SK-N-SH (cell line): ENCODE results near the gene SCARB1. TPM values are rescaled to one million over a fixed set of nuclear protein-coding genes. Genes with fewer than 3 reads are reported as not detected.

Source experiments
- CTCF ChIA-PET: fragments of 300-600, 350-600 bp; formaldehyde crosslinking; extraction: SDS; loops from one replicate; lab custom pipeline; 2021; lab: Yijun Ruan, JAX
- POLR2A ChIA-PET: fragments of 350-600 bp; sonication (Branson Sonifier 250); formaldehyde crosslinking; extraction: SDS; loops from one replicate; lab custom pipeline; 2020; ENCODE audit warnings: antibody characterized with exemption, inconsistent platforms; lab: Yijun Ruan, JAX
- DNase-seq: peaks from one replicate; pipeline ENCODE4 v3.0.0; 2012
- H2AFZ ChIP-seq: fragments of 200-600 bp; sonication (generic); 2 replicates; pipeline ENCODE4 v1.8.1; 2016; ENCODE audit warnings: antibody characterized with exemption, mild to moderate bottlenecking, low read depth
- H3F3A ChIP-seq: fragments of 200-600 bp; sonication (generic); replicated peaks from 2 replicates; pipeline ENCODE3; 2016; ENCODE audit warnings: antibody characterized with exemption, mild to moderate bottlenecking; ENCODE audit not compliant: insufficient read depth
- H3K27ac ChIP-seq, 2 experiments: fragments of 200-500 bp in 1 of 2; fragments of 200-600 bp in 1 of 2; sonication (Bioruptor generic) in 1 of 2; sonication (generic), shearing (Covaris generic) in 1 of 2; 2 replicates each; pipeline versions ENCODE4 v1.5.1 to v1.6.1; 2014 to 2016; ENCODE audit warnings: low read depth in 2 of 2, inconsistent platforms in 1 of 2, low read length in 1 of 2, mild to moderate bottlenecking in 1 of 2, mixed read lengths in 1 of 2
- H3K27me3 ChIP-seq: fragments of 200-600 bp; sonication (generic), shearing (Covaris generic); 2 replicates; pipeline ENCODE4 v1.6.1; 2016; ENCODE audit warnings: mixed run types; ENCODE audit not compliant: insufficient read depth
- H3K36me3 ChIP-seq, 2 experiments: fragments of 200-500 bp in 1 of 2; fragments of 200-600 bp in 1 of 2; sonication (Bioruptor generic) in 1 of 2; sonication (generic) in 1 of 2; replicated peaks in 1 of 2; 2 replicates each; pipeline versions ENCODE3 to v1.5.1; 2014 to 2016; ENCODE audit warnings: low read length in 1 of 2, mild to moderate bottlenecking in 1 of 2; ENCODE audit not compliant: insufficient read depth in 2 of 2, control insufficient read depth in 1 of 2
- H3K4me1 ChIP-seq, 2 experiments: fragments of 200-500 bp in 1 of 2; fragments of 200-600 bp in 1 of 2; sonication (Bioruptor generic) in 1 of 2; sonication (generic), shearing (Covaris generic) in 1 of 2; 2 replicates each; pipeline versions ENCODE4 v1.5.1 to v1.6.1; 2014 to 2016; ENCODE audit warnings: low read depth in 1 of 2, low read length in 1 of 2, mixed run types in 1 of 2; ENCODE audit not compliant: insufficient read depth in 2 of 2, control insufficient read depth in 1 of 2
- H3K4me2 ChIP-seq: fragments of 200-600 bp; sonication (generic), shearing (Covaris generic); 2 replicates; pipeline ENCODE4 v1.6.1; 2017; ENCODE audit warnings: mixed run types
- H3K4me3 ChIP-seq, 2 experiments: fragments of 200-500 bp in 1 of 2; fragments of 200-600 bp in 1 of 2; sonication (Bioruptor generic) in 1 of 2; sonication (generic), shearing (Covaris generic) in 1 of 2; 2 replicates each; pipeline versions ENCODE4 v1.5.1 to v1.8.1; 2014 to 2016; ENCODE audit warnings: low read depth in 2 of 2, inconsistent platforms in 1 of 2, low read length in 1 of 2, mild to moderate bottlenecking in 1 of 2, mixed read lengths in 1 of 2, moderate library complexity in 1 of 2
- H3K79me2 ChIP-seq: fragments of 200-600 bp; sonication (generic); 2 replicates; pipeline ENCODE4 v1.8.1; 2017; ENCODE audit warnings: mild to moderate bottlenecking; ENCODE audit not compliant: insufficient read depth
- H3K9ac ChIP-seq: fragments of 200-600 bp; sonication (generic); 2 replicates; pipeline ENCODE4 v1.6.1; 2017; ENCODE audit warnings: mixed run types
- H3K9me2 ChIP-seq: fragments of 200-600 bp; sonication (generic); 2 replicates; pipeline ENCODE4 v1.6.1; 2017; ENCODE audit warnings: mixed run types
- H3K9me3 ChIP-seq: fragments of 200-600 bp; sonication (generic); 2 replicates; pipeline ENCODE4 v1.6.1; 2017; ENCODE audit warnings: mixed run types, mild to moderate bottlenecking, moderate library complexity
- H4K20me1 ChIP-seq: fragments of 200-600 bp; sonication (generic); 2 replicates; pipeline ENCODE4 v1.6.1; 2017; ENCODE audit warnings: mild to moderate bottlenecking, mixed run types; ENCODE audit not compliant: insufficient read depth
- ELF1 ChIP-seq: IDR thresholded peaks from 2 replicates; pipeline ENCODE4 v1.4.0; 2012
- FOXJ3 ChIP-seq: sonication (generic); formaldehyde crosslinking; IDR thresholded peaks from 2 replicates; pipeline ENCODE4 v1.5.1; 2020; ENCODE audit warnings: mild to moderate bottlenecking, missing genetic modification reagents
- JUND ChIP-seq: IDR thresholded peaks from 2 replicates; pipeline ENCODE4 v1.4.0; 2012
- MAX ChIP-seq: IDR thresholded peaks from 2 replicates; pipeline ENCODE4 v1.4.0; 2012; ENCODE audit warnings: low read depth
- MEF2A ChIP-seq: IDR thresholded peaks from 2 replicates; pipeline ENCODE4 v1.4.0; 2012; ENCODE audit warnings: low read depth, borderline replicate concordance
- NFIC ChIP-seq: IDR thresholded peaks from 2 replicates; pipeline ENCODE4 v1.4.0; 2012; ENCODE audit warnings: borderline replicate concordance
- RAD21 ChIP-seq: IDR thresholded peaks from 2 replicates; pipeline ENCODE4 v1.6.1; 2012; ENCODE audit warnings: mild to moderate bottlenecking, low read length
- REST ChIP-seq: IDR thresholded peaks from 2 replicates; pipeline ENCODE4 v1.6.1; 2012; ENCODE audit warnings: mild to moderate bottlenecking, low read depth, low read length, moderate library complexity
- RXRA ChIP-seq: IDR thresholded peaks from 2 replicates; pipeline ENCODE4 v1.4.0; 2012; ENCODE audit warnings: low read depth, mild to moderate bottlenecking, borderline replicate concordance
- SMC3 ChIP-seq: IDR thresholded peaks from 2 replicates; pipeline ENCODE4 v1.6.1; 2012; ENCODE audit warnings: low read depth, low read length, improper control_type of control experiment
- WGBS: methylation state at CpG from one replicate; pipeline ENCODE4 v1.1.6; 2017; ENCODE audit warnings: low lambda C conversion rate; 5-methylcytosine and 5-hydroxymethylcytosine counted together
- polyA plus RNA-seq, 3 experiments: library from polyadenylated mRNA; depleted of rRNA; stranded (reverse); fragments of >200 nt; gene quantifications; 2 replicates each; pipeline ENCODE4 v1.2.3, GENCODE V29; 2012
- TF ChIP-seq, protein P1 (sequence below): IDR thresholded peaks from 2 replicates; pipeline ENCODE4; 2012
- TF ChIP-seq, protein P2 (sequence below): fragments of 150-350 bp; IDR thresholded peaks from 2 replicates; pipeline ENCODE4 v1.6.1; 2017; ENCODE audit warnings: antibody characterized with exemption, low read length, low read depth, borderline replicate concordance

Gene SCARB1
- polyA plus RNA-seq, 1 of the 3 experiments (the other 2 are of a cell fraction), result 33.0 TPM

- H4K20me1 ChIP-seq, result no peaks in the 10 kb centered on the region
- H3K27ac ChIP-seq, result no peak overlapping the region
- peaks cover 0 to 4% of the 10 kb centered on the region in 2 experiments; a peak in 1 of 4 replicates for H3K4me1 ChIP-seq
- no peaks in the 10 kb centered on the region for H3F3A ChIP-seq
- DNase-seq, result no peak
- WGBS, result 88% methylated on average over 17 of the region's 17 CpGs
- no peaks in the 10 kb centered on the region for H3K36me3 ChIP-seq
- H3K9me3 ChIP-seq, result no peaks in the 10 kb centered on the region
- H3K4me3 ChIP-seq, result no peak overlapping the region
- TF ChIP-seq ELF1 (no peak), REST (no peak), MEF2A (no peak), RAD21 (no peak), MAX (no peak), FOXJ3 (CRISPR knock-in tag) (no peak), NFIC (no peak), RXRA (no peak), SMC3 (no peak), JUND (no peak)
- TF ChIP-seq, protein P1, sequence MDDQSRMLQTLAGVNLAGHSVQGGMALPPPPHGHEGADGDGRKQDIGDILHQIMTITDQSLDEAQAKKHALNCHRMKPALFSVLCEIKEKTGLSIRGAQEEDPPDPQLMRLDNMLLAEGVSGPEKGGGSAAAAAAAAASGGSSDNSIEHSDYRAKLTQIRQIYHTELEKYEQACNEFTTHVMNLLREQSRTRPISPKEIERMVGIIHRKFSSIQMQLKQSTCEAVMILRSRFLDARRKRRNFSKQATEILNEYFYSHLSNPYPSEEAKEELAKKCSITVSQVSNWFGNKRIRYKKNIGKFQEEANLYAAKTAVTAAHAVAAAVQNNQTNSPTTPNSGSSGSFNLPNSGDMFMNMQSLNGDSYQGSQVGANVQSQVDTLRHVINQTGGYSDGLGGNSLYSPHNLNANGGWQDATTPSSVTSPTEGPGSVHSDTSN, result no peak
- TF ChIP-seq, protein P2, sequence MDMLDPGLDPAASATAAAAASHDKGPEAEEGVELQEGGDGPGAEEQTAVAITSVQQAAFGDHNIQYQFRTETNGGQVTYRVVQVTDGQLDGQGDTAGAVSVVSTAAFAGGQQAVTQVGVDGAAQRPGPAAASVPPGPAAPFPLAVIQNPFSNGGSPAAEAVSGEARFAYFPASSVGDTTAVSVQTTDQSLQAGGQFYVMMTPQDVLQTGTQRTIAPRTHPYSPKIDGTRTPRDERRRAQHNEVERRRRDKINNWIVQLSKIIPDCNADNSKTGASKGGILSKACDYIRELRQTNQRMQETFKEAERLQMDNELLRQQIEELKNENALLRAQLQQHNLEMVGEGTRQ, result no peak
- CTCF ChIA-PET, result interaction anchor here (0.9 to 1.4 kb wide), 4 partner anchors 14 to 333 kb away, joined by 3 to 4 read pairs (median 4); no protein-coding TSS in a partner anchor
- H3K4me2 ChIP-seq, result no peak overlapping the region
- no peaks in the 10 kb centered on the region for H3K9me2 ChIP-seq
- no peak overlapping the region for H2AFZ ChIP-seq
- no peak overlapping the region for H3K9ac ChIP-seq
- POLR2A ChIA-PET, result no interaction called here
- no peaks in the 10 kb centered on the region for H3K27me3 ChIP-seq
- no peaks in the 10 kb centered on the region for H3K79me2 ChIP-seq
Measured at GRCh38 chr12:124732275-124733075, 131.2 kb downstream of the SCARB1 start.
